ENCODE results near the gene TSPO2.

DNA sequence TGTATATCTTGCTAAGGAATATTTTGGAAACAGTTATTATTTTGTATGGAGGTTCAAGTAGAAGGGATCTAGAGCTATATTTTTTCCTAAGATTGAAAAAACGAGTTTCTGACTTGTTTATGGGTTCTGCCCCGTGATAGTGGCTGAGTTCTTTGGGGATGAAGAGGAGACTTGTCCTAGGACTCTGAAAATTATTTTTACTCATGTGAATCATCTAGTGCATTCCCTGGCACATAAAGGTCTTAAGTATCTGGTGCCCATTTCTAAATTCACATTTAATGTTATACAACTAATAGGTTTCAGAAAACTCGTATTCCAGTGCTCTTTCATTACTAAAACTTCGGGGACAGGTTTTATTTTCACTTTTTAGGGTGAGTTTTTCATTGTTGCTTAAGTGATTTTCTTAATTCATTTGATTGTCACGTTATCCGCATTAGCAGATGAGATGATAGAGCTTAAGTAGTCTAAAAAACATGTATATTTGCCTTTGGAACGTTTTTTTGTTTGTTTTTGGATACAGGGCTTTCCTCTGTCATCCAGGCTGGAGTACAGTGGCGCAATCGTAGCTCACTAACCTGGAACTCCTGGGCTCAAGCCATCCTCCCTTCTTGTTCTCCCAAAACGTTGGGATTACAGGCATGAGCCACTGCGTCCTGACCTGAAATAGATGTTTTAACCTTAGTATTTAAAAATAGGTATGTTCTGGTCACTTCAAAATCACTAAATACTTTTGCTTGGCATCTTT lies 32.6 kb downstream of the TSPO2 start:
- TF ChIP-seq EZH2 (IDR thresholded peaks at IDR 0.05; ENCODE audit: borderline replicate concordance, low read depth, low read length, severe bottlenecking): no peak
- no peak for TF ChIP-seq CTCF (IDR thresholded peaks at IDR 0.05; ENCODE audit: borderline replicate concordance, extremely low read depth, low read length, poor library complexity, severe bottlenecking)
